GM10847 (cell line): Measurements from ENCODE around the gene PRR3.
A peak's percentile ranks its signal among the peaks of the same experiment; 100 is the strongest.

Experiments
- POLR2A ChIP-seq: IDR thresholded peaks from 2 replicates; pipeline ENCODE4 v1.6.1; 2011; ENCODE audit not compliant: insufficient read length; ENCODE audit errors: extremely low read depth

The PRR3 gene

GRCh38 chr6:30541515-30542403, 15.3 kb upstream of the PRR3 start:
- TF ChIP-seq POLR2A = no peak

- no peak for TF ChIP-seq POLR2A
Observed at GRCh38 chr6:30542404-30542725, 14.7 kb upstream of the PRR3 start.

- no peak for TF ChIP-seq POLR2A
Observed at GRCh38 chr6:30542915-30543314, 14.2 kb upstream of the PRR3 start.

DNA sequence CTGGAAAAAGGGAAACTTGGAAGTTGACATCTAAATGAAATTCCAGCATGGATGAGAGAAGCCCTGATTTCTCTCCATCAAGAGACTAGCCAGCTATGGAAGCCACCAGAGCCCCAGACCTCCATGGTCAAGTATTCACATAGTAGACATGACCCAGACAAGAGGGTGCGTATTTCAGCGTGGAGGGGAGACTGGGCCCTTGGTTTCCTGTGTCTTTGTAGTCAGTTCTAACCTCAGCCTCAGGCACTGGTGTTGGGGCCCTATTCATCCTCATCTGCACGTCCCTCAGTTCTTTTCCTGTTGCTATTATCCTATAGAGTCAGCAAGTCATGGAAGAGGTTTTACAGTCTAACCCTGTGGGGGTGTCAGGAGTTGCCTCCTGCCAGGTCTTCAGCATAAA, 13.3 kb upstream of the PRR3 start:
- TF ChIP-seq POLR2A = no peak

GRCh38 chr6:30544666-30545272, 12.3 kb upstream of the PRR3 start:
- no peak for TF ChIP-seq POLR2A

DNA sequence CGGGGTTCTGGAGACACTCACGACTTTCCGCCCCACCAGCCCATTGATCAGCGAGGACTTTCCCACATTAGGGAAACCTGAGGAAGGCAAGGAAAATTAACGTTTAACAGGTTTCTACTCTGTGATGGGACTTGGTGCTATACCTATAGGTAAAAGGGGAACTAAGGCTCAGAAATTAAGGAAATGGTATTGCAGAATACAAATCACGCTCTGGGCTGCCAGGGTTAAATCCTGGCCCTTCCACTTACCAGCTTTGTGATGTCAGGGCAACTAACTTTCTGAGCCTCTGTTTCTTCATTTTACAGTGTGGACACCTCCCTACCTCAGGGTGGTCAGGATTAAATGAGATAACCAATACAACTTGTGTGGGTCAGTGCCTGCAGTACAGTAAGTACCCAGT, 9.6 kb upstream of the PRR3 start:
- no peak for TF ChIP-seq POLR2A

GRCh38 chr6:30548375-30548774, 8.7 kb upstream of the PRR3 start:
- TF ChIP-seq POLR2A = no peak

DNA sequence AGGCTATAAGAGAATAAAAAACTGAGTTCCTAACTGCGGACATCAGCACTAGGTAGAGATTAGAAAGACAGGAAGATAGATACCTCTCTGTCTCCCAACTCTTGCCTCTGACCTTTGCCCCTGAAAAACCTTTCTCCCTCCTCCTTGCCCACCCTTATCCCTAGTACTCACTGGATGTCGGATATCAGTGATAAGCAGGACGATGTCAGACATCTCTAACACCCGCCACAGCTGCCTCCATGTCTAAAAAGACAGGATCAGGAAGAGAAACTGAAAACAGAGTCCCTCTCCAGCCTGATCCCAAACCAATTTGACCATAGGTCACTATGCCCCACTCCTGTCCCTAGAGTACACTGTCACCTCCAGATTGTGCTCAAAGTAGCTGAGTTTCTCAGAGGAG, 2.7 kb upstream of the PRR3 start:
- TF ChIP-seq POLR2A = no peak

DNA sequence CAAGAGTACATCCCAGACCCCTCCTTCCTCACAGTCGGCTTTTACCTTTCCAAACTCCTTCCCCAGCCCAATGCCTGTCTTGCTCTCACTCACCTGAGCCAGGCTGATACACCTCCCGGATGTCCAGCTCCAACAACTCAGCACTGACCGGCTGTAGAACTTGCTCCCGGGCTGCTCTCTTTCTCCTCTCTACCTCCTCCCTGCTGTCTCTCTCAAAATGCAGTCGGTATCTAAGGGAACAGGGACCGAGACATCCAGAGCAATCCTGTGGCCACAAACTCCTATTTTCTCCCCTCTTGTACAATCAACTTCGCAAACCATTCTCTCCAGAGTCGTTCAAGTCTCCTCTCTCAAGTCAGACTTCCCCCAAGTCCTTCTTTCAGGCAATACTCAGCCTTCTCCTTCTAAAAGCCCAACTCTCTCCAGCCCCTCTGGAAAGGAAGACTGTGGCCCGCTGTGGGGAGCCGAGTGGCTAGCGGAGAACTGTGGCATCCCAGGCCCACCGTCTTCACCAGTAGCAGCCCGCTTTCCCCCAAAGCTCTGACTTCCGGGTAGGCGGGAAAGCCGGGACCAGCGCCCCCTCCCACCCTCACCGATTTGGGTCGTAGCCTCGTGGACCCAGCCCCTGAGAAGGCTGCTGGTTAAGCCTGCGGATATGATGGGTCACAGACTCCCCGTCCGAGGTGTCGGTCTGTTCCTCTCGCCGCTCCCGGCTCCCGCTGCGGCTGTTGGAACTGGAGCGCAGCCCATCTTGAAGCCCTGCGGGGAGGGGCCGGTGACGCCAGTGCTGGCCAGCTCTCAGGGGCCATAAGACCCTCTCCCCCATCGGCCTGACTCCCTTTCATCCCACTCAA, 1.9 kb upstream of the PRR3 start:
- no peak for TF ChIP-seq POLR2A

- no peak for TF ChIP-seq POLR2A
Observed at GRCh38 chr6:30555816-30556065, 1.4 kb upstream of the PRR3 start.

- peak; percentile 51 for TF ChIP-seq POLR2A
Observed at GRCh38 chr6:30556066-30556905, 809 bp upstream of the PRR3 start, which contains the start of gene GNL1. TSS of gene GNL1 (minus strand) at chr6:30556489. CDS start at chr6:30556203, 286 bp downstream.

- TF ChIP-seq POLR2A = no peak
Observed at GRCh38 chr6:30557683-30557981, 537 bp downstream of the PRR3 start.

DNA sequence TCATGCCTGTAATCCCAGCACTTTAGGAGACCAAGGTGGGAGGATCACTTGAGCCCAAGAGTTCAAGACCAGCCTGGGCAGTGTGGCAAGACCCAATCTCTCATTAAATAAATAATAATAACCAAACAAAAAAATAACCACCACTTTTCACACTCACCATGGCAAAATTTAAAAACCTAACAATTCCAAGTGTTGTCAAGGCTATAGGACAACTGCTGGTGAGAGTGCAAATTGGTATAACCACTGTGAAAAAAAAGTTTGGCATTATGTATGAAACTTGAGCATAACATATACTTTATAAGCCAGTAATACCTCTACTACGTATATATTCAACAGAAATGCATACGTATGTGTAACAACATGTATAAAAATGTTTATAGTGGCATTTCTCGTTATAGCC, 3.8 kb downstream of the PRR3 start:
- no peak for TF ChIP-seq POLR2A

DNA sequence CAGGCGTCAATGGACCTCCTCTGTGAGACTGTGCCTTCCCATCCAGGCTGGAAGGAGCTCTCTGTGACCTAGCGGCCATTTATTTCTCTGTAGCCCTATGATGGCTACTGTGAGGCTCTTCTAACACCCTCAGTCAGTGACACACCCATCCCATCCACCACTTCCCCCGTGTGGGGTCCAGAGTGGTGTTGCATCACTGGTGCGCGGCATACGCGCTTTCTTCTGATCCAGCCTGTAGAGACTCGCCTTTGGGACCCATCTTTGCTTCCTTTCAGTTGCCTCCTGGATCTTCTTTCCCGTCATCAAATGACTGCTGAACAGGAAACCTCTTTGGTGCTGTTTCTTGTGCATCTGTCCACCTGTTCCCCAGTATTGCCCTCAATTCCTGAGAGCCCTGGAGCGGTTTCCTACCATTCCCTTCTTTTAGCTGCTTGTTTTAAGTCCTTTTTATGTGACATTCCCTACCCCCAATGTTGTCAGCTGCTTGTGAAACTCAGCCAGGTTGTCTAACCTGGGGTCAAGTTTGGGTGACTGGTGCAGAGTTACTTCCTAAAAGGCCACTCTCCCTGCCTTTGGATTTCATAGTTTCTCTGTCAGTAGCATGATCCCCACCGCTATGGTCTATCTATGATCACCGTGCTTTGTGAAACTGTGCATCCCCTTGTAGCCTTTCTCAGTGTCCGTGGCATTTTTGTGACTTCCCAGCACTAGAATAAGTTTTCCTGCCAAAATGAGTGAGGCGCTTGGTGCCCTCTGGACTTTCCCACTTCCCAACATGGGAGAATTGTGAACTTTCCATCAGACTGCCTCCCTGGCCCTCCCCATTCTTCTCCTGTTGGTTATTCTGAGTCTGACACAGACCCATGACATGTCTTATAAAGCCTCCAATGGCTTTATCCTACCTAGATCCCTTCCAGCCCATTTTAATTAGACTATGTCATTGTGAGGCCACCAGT, 5.7 kb downstream of the PRR3 start:
- TF ChIP-seq POLR2A = no peak
